ENCODE measurements around the gene SLC7A7. TPM values are rescaled to one million over a fixed set of nuclear protein-coding genes. Genes with fewer than 3 reads are reported as not detected.
"Not testable (repeated sequence)": the region's sequence is repeated elsewhere in the genome, so short reads cannot be mapped to it uniquely, and the experiment has no call there.

SLC7A7 gene
- total RNA-seq, 1 donor, result 1.9 TPM

- peak; percentile 89 to 99 (median 98) for DNase-seq (ENCODE audit: low read depth in 2 of 3, low spot score in 2 of 3)
Measured at GRCh38 chr14:22766457-22767322, 48.5 kb downstream of the SLC7A7 start, which contains the start of gene OXA1L. Gene OXA1L (plus strand): TSS chr14:22766688. CDS start chr14:22766702, 14 bp downstream.

- DNase-seq (ENCODE audit: low read depth in 2 of 3, low spot score in 2 of 3), result no peak
Measured at GRCh38 chr14:22764382-22764781, 50.9 kb downstream of the SLC7A7 start.

- DNase-seq (ENCODE audit: low read depth in 2 of 3, low spot score in 2 of 3), result no peak
Measured at GRCh38 chr14:22761734-22762133, 53.5 kb downstream of the SLC7A7 start.

GRCh38 chr14:22757972-22758650, 57.1 kb downstream of the SLC7A7 start:
- DNase-seq (ENCODE audit: low read depth in 2 of 3, low spot score in 2 of 3), result not testable (repeated sequence)

GRCh38 chr14:22753586-22753985, 61.6 kb downstream of the SLC7A7 start:
- DNase-seq (ENCODE audit: low read depth in 2 of 3, low spot score in 2 of 3), result no peak

GRCh38 chr14:22752422-22752821, 62.8 kb downstream of the SLC7A7 start:
- no peak for DNase-seq (ENCODE audit: low read depth in 2 of 3, low spot score in 2 of 3)

- peak in 2 of 3 donors; percentile 20 to 55 for DNase-seq (ENCODE audit: low read depth in 2 of 3, low spot score in 2 of 3)
Measured at GRCh38 chr14:22748631-22749068, 66.6 kb downstream of the SLC7A7 start.

- no peak for DNase-seq (ENCODE audit: low read depth in 2 of 3, low spot score in 2 of 3)
Measured at GRCh38 chr14:22748206-22748605, 67.0 kb downstream of the SLC7A7 start.

GRCh38 chr14:22747769-22748168, 67.5 kb downstream of the SLC7A7 start:
- no peak for DNase-seq (ENCODE audit: low read depth in 2 of 3, low spot score in 2 of 3)

- no peak for DNase-seq (ENCODE audit: low read depth in 2 of 3, low spot score in 2 of 3)
Measured at GRCh38 chr14:22740020-22740419, 75.2 kb downstream of the SLC7A7 start.

- no peak for DNase-seq (ENCODE audit: low read depth in 2 of 3, low spot score in 2 of 3)
Measured at GRCh38 chr14:22739423-22739822, 75.8 kb downstream of the SLC7A7 start.

GRCh38 chr14:22737052-22737451, 78.2 kb downstream of the SLC7A7 start:
- no peak for DNase-seq (ENCODE audit: low read depth in 2 of 3, low spot score in 2 of 3)

GRCh38 chr14:22736384-22736783, 78.9 kb downstream of the SLC7A7 start:
- DNase-seq (ENCODE audit: low read depth in 2 of 3, low spot score in 2 of 3), result not testable (repeated sequence)

- no peak for DNase-seq (ENCODE audit: low read depth in 2 of 3, low spot score in 2 of 3)
Measured at GRCh38 chr14:22735096-22735495, 80.1 kb downstream of the SLC7A7 start.

GRCh38 chr14:22733829-22734228, 81.4 kb downstream of the SLC7A7 start:
- DNase-seq (ENCODE audit: low read depth in 2 of 3, low spot score in 2 of 3), result no peak

GRCh38 chr14:22732062-22732461, 83.2 kb downstream of the SLC7A7 start:
- DNase-seq (ENCODE audit: low read depth in 2 of 3, low spot score in 2 of 3), result not testable (repeated sequence)

GRCh38 chr14:22726012-22726411, 89.2 kb downstream of the SLC7A7 start:
- no peak for DNase-seq (ENCODE audit: low read depth in 2 of 3, low spot score in 2 of 3)

GRCh38 chr14:22725374-22725773, 89.9 kb downstream of the SLC7A7 start:
- not testable (repeated sequence) for DNase-seq (ENCODE audit: low read depth in 2 of 3, low spot score in 2 of 3)

- not testable (repeated sequence) for DNase-seq (ENCODE audit: low read depth in 2 of 3, low spot score in 2 of 3)
Measured at GRCh38 chr14:22724847-22725246, 90.4 kb downstream of the SLC7A7 start.

- no peak for DNase-seq (ENCODE audit: low read depth in 2 of 3, low spot score in 2 of 3)
Measured at GRCh38 chr14:22723815-22724214, 91.4 kb downstream of the SLC7A7 start.

Data from hematopoietic multipotent progenitor cell (in vitro differentiated cells).